IMR-90 (cell line): ENCODE results near the gene SNX3. TPM values are rescaled to one million over a fixed set of nuclear protein-coding genes. Genes with fewer than 3 reads are reported as not detected.

Experiments used
- ATAC-seq: fragments of 200-7000 bp; cut with Tn5 transposase; 2 replicates; pipeline ENCODE4 v1.9.1; 2020; ENCODE audit warnings: low read depth, mild to moderate bottlenecking, moderate library complexity
- BruUV-seq: library from RNA; stranded (reverse); fragments of 400-500 nt; replicated peaks from 2 replicates; lab custom pipeline; 2021; lab: Mats Ljungman, UMichigan
- CTCF ChIA-PET: fragments of 300-600 bp; formaldehyde crosslinking; extraction: SDS; loops from one replicate; lab custom pipeline; 2021; ENCODE audit warnings: antibody characterized with exemption; lab: Yijun Ruan, JAX
- POLR2A ChIA-PET: fragments of 300-600 bp; sonication (Branson Sonifier 250); formaldehyde crosslinking; loops from one replicate; lab custom pipeline; 2022; ENCODE audit warnings: antibody characterized with exemption; ENCODE audit not compliant: unreplicated experiment; lab: Charles Lee
- DNase-seq: peaks from one replicate; pipeline ENCODE4 v3.0.0; 2013
- H2AFZ ChIP-seq: replicated peaks from 2 replicates; pipeline ENCODE3; 2013; ENCODE audit warnings: low read length, mild to moderate bottlenecking; ENCODE audit not compliant: poor library complexity
- H2AK5ac ChIP-seq: 2 replicates; pipeline ENCODE4 v1.6.1; 2013; ENCODE audit warnings: low read depth, low read length, inconsistent platforms
- H2AK9ac ChIP-seq: replicated peaks from 2 replicates; pipeline ENCODE3; 2013; ENCODE audit warnings: mild to moderate bottlenecking, low read depth, low read length, moderate library complexity; ENCODE audit not compliant: poor library complexity
- H2BK120ac ChIP-seq: 2 replicates; pipeline ENCODE4 v1.6.1; 2013; ENCODE audit warnings: low read depth, low read length, inconsistent platforms
- H2BK15ac ChIP-seq: 3 replicates; pipeline ENCODE4 v1.6.1; 2013; ENCODE audit warnings: low read depth, low read length, inconsistent platforms
- H2BK20ac ChIP-seq: 2 replicates; pipeline ENCODE4 v1.6.1; 2013; ENCODE audit warnings: low read depth, mild to moderate bottlenecking, inconsistent platforms, low read length, moderate library complexity
- H2BK5ac ChIP-seq: 2 replicates; pipeline ENCODE4 v1.6.1; 2013; ENCODE audit warnings: mild to moderate bottlenecking, low read depth, low read length, inconsistent platforms; ENCODE audit not compliant: poor library complexity, severe bottlenecking
- H3K14ac ChIP-seq: replicated peaks from 2 replicates; pipeline ENCODE4 v1.6.1; 2013; ENCODE audit warnings: low read depth, low read length, inconsistent platforms
- H3K18ac ChIP-seq: 2 replicates; pipeline ENCODE4 v1.6.1; 2013; ENCODE audit warnings: low read depth, low read length, control low read depth
- H3K23ac ChIP-seq: 2 replicates; pipeline ENCODE4 v1.6.1; 2013; ENCODE audit warnings: low read depth, low read length, inconsistent platforms
- H3K27ac ChIP-seq: 2 replicates; pipeline ENCODE4 v1.5.1; 2013; ENCODE audit warnings: mild to moderate bottlenecking, control low read depth, low read length; ENCODE audit not compliant: insufficient read depth
- H3K27me3 ChIP-seq: 2 replicates; pipeline ENCODE4 v1.6.1; 2013; ENCODE audit warnings: low read length; ENCODE audit not compliant: control insufficient read depth, insufficient read depth
- H3K36me3 ChIP-seq: 2 replicates; pipeline ENCODE4 v1.6.1; 2013; ENCODE audit warnings: low read length, mixed read lengths; ENCODE audit not compliant: control insufficient read depth, insufficient read depth
- H3K4ac ChIP-seq: 2 replicates; pipeline ENCODE4 v1.6.1; 2013; ENCODE audit warnings: low read depth, low read length, inconsistent platforms
- H3K4me1 ChIP-seq: 2 replicates; pipeline ENCODE4 v1.6.1; 2013; ENCODE audit warnings: low read length, mixed read lengths; ENCODE audit not compliant: control insufficient read depth, insufficient read depth
- H3K4me2 ChIP-seq: 2 replicates; pipeline ENCODE4 v1.6.1; 2013; ENCODE audit warnings: low read depth, mild to moderate bottlenecking, control low read depth, low read length, moderate library complexity
- H3K4me3 ChIP-seq: 2 replicates; pipeline ENCODE4 v1.5.1; 2013; ENCODE audit warnings: low read depth, mild to moderate bottlenecking, control low read depth, low read length, moderate library complexity; ENCODE audit not compliant: insufficient read depth
- H3K56ac ChIP-seq: 2 replicates; pipeline ENCODE4 v1.6.1; 2013; ENCODE audit warnings: low read length, inconsistent platforms; ENCODE audit not compliant: insufficient read depth; ENCODE audit errors: extremely low read depth
- H3K79me1 ChIP-seq, 2 experiments: 2 replicates each; pipeline ENCODE4 v1.6.1; 2013; ENCODE audit warnings: low read length in 2 of 2, inconsistent platforms in 1 of 2, low read depth in 1 of 2
- H3K9ac ChIP-seq: 2 replicates; pipeline ENCODE4 v1.6.1; 2013; ENCODE audit warnings: low read depth, low read length, control low read depth
- H3K9me1 ChIP-seq: 2 replicates; pipeline ENCODE4 v1.6.1; 2013; ENCODE audit warnings: low read length, inconsistent platforms; ENCODE audit not compliant: insufficient read depth
- H3K9me3 ChIP-seq: 2 replicates; pipeline ENCODE4 v1.6.1; 2013; ENCODE audit warnings: low read length; ENCODE audit not compliant: control insufficient read depth, insufficient read depth
- H4K20me1 ChIP-seq: 2 replicates; pipeline ENCODE4 v1.6.1; 2013; ENCODE audit warnings: low read length, inconsistent platforms; ENCODE audit not compliant: insufficient read depth
- H4K5ac ChIP-seq: 2 replicates; pipeline ENCODE4 v1.6.1; 2013; ENCODE audit warnings: mild to moderate bottlenecking, low read depth, low read length, control low read depth
- H4K8ac ChIP-seq, 2 experiments: 2 replicates each; pipeline ENCODE4 v1.6.1; 2013; ENCODE audit warnings: low read depth in 2 of 2, low read length in 2 of 2, control low read depth in 1 of 2, inconsistent platforms in 1 of 2
- H4K91ac ChIP-seq: 2 replicates; pipeline ENCODE4 v1.6.1; 2013; ENCODE audit warnings: low read depth, low read length, inconsistent platforms; ENCODE audit not compliant: insufficient read depth
- BHLHE40 ChIP-seq: fragments of 150-350 bp; IDR thresholded peaks from 2 replicates; pipeline ENCODE4 v1.6.1; 2016; ENCODE audit warnings: mild to moderate bottlenecking, low read depth, low read length
- CEBPB ChIP-seq: IDR thresholded peaks from 2 replicates; pipeline ENCODE4 v1.6.1; 2012; ENCODE audit warnings: low read depth, low read length, improper control_type of control experiment
- CHD1 ChIP-seq: IDR thresholded peaks from 2 replicates; pipeline ENCODE4 v1.6.1; 2012; ENCODE audit warnings: low read depth, low read length, improper control_type of control experiment
- ELK1 ChIP-seq: fragments of 150-350 bp; IDR thresholded peaks from 2 replicates; pipeline ENCODE4 v1.6.1; 2016; ENCODE audit warnings: low read depth, mild to moderate bottlenecking, low read length, moderate library complexity, borderline replicate concordance
- FOS ChIP-seq: fragments of 150-350 bp; IDR thresholded peaks from 2 replicates; pipeline ENCODE4 v1.6.1; 2016; ENCODE audit warnings: low read depth, low read length
- MAFK ChIP-seq: IDR thresholded peaks from 2 replicates; pipeline ENCODE4 v1.6.1; 2012; ENCODE audit warnings: low read depth, low read length, improper control_type of control experiment
- MAZ ChIP-seq: IDR thresholded peaks from 2 replicates; pipeline ENCODE4 v1.6.1; 2012; ENCODE audit warnings: low read depth, mild to moderate bottlenecking, low read length, improper control_type of control experiment, moderate library complexity, borderline replicate concordance
- MXI1 ChIP-seq: IDR thresholded peaks from 2 replicates; pipeline ENCODE4 v1.6.1; 2012; ENCODE audit warnings: low read depth, mild to moderate bottlenecking, low read length, moderate library complexity, borderline replicate concordance
- NFE2L2 ChIP-seq: fragments of 150-350 bp; IDR thresholded peaks from 2 replicates; pipeline ENCODE4 v1.6.1; 2016; ENCODE audit warnings: low read depth, mild to moderate bottlenecking, low read length
- POLR2A ChIP-seq: IDR thresholded peaks from 2 replicates; pipeline ENCODE4 v1.6.1; 2012; ENCODE audit warnings: mild to moderate bottlenecking, low read depth, low read length
- RAD21 ChIP-seq: IDR thresholded peaks from 2 replicates; pipeline ENCODE4 v1.6.1; 2012; ENCODE audit warnings: low read length, improper control_type of control experiment
- RCOR1 ChIP-seq: IDR thresholded peaks from 2 replicates; pipeline ENCODE4 v1.6.1; 2012; ENCODE audit warnings: mild to moderate bottlenecking, low read length, improper control_type of control experiment; ENCODE audit not compliant: insufficient replicate concordance
- RFX5 ChIP-seq: IDR thresholded peaks from 2 replicates; pipeline ENCODE4 v1.8.0; 2012; ENCODE audit warnings: low read depth, mild to moderate bottlenecking, low read length, moderate library complexity
- SMC3 ChIP-seq: fragments of 150-350 bp; IDR thresholded peaks from 2 replicates; pipeline ENCODE4 v1.6.1; 2016; ENCODE audit warnings: low read depth, mild to moderate bottlenecking, antibody characterized with exemption, low read length, moderate library complexity
- WGBS, 2 experiments: methylation state at CpG; one replicate each; pipeline versions ENCODE4 v1.1.5 to v1.1.7; 2013; ENCODE audit warnings: missing lambda C conversion rate in 2 of 2; ENCODE audit not compliant: insufficient read length in 1 of 2; ENCODE audit errors: extremely low coverage in 2 of 2; 5-methylcytosine and 5-hydroxymethylcytosine counted together
- dilution Hi-C: fragments of 300-500 bp; cut with HindIII; formaldehyde crosslinking; loops from one replicate; pipeline ENCODE4 v1.14.3; 2018; ENCODE audit warnings: low sequenced_read_pairs; ENCODE audit not compliant: unreplicated experiment
- in situ Hi-C: fragments of 300-500 bp; cut with MboI; formaldehyde crosslinking; loops from 3 replicates; pipeline ENCODE4 v1.14.3; 2019; ENCODE audit warnings: low sequenced_read_pairs, inconsistent platforms, mixed read lengths
- intact Hi-C: fragments of 100-400 bp; cut with micrococcal nuclease; formaldehyde crosslinking; loops from 2 replicates; pipeline ENCODE4 v1.10.0; 2022
- polyA plus RNA-seq, 3 experiments: library from polyadenylated mRNA; depleted of rRNA; stranded (reverse); fragments of >200 nt; gene quantifications; 2 replicates each; pipeline ENCODE4 v1.2.3, GENCODE V29; 2012; ENCODE audit warnings: low replicate concordance in 1 of 3
- total RNA-seq: library from RNA; depleted of rRNA; stranded (reverse); fragments of >200 nt; gene quantifications from 2 replicates; pipeline ENCODE4 v1.2.3, GENCODE V29; 2012
- TF ChIP-seq, protein P1 (sequence below): conservative IDR thresholded peaks from 2 replicates; pipeline ENCODE4 v1.5.1; 2012; ENCODE audit warnings: mild to moderate bottlenecking, low read depth, low read length, improper control_type of control experiment
- TF ChIP-seq, protein P2 (sequence below): fragments of 150-350 bp; IDR thresholded peaks from 2 replicates; pipeline ENCODE4 v1.6.1; 2017; ENCODE audit warnings: mild to moderate bottlenecking, antibody characterized with exemption, low read length, low read depth

The SNX3 gene
- total and polyA plus RNA-seq, 2 of the 4 experiments (the other 2 are of a cell fraction), result 105 to 159 TPM

DNA sequence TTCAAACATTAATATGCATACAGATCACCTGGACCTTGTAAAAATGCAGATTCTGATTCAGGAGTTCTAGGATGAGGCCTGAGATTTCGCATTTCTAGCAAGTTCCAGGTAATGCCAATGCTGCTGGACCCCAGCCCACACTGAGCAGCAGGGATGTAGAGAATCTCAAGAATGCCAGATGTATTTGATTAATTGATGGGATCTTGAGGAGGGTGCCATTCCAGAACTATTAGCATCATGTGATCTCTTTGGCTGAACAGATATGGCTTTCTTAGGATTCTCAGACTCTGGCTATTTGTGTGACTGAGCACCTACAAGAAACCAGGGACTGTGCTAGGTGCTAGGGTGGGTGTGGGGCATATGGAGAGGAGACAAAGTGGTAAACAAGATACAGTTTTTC, 16.5 kb upstream of the SNX3 start:
- TF ChIP-seq FOS, result no peak
- TF ChIP-seq SMC3, result no peak
- TF ChIP-seq, protein P1, sequence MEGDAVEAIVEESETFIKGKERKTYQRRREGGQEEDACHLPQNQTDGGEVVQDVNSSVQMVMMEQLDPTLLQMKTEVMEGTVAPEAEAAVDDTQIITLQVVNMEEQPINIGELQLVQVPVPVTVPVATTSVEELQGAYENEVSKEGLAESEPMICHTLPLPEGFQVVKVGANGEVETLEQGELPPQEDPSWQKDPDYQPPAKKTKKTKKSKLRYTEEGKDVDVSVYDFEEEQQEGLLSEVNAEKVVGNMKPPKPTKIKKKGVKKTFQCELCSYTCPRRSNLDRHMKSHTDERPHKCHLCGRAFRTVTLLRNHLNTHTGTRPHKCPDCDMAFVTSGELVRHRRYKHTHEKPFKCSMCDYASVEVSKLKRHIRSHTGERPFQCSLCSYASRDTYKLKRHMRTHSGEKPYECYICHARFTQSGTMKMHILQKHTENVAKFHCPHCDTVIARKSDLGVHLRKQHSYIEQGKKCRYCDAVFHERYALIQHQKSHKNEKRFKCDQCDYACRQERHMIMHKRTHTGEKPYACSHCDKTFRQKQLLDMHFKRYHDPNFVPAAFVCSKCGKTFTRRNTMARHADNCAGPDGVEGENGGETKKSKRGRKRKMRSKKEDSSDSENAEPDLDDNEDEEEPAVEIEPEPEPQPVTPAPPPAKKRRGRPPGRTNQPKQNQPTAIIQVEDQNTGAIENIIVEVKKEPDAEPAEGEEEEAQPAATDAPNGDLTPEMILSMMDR, result no peak
- TF ChIP-seq MAZ, result no peak
- no peak for TF ChIP-seq POLR2A
- no peak for TF ChIP-seq CHD1
- no peak for TF ChIP-seq RCOR1
- TF ChIP-seq MAFK, result no peak
- no peak for TF ChIP-seq MXI1
- TF ChIP-seq, protein P2, sequence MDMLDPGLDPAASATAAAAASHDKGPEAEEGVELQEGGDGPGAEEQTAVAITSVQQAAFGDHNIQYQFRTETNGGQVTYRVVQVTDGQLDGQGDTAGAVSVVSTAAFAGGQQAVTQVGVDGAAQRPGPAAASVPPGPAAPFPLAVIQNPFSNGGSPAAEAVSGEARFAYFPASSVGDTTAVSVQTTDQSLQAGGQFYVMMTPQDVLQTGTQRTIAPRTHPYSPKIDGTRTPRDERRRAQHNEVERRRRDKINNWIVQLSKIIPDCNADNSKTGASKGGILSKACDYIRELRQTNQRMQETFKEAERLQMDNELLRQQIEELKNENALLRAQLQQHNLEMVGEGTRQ, result no peak
- TF ChIP-seq ELK1, result no peak
- no peak for TF ChIP-seq CEBPB
- TF ChIP-seq BHLHE40, result no peak
- no peak for TF ChIP-seq NFE2L2
- TF ChIP-seq RFX5, result no peak
- TF ChIP-seq RAD21, result no peak
- intact Hi-C loops (no loop called here), in situ Hi-C loops (no loop called here), dilution Hi-C loops (no loop called here)
- H2AFZ ChIP-seq, result no peak overlapping the region
- no peaks in the 10 kb centered on the region for H4K20me1 ChIP-seq
- no peak overlapping the region for H2BK5ac ChIP-seq
- H3K18ac ChIP-seq, result no peak overlapping the region
- no peak overlapping the region for H2AK9ac ChIP-seq
- no peak overlapping the region for H2AK5ac ChIP-seq
- H3K4me1 ChIP-seq, result no peaks in the 10 kb centered on the region
- no peak for DNase-seq
- BruUV-seq, result no TSS peak
- H2BK20ac ChIP-seq, result no peak overlapping the region
- H2BK120ac ChIP-seq, result no peak overlapping the region
- ChIA-PET CTCF (no interaction called here), POLR2A (no interaction called here)
- H3K9ac ChIP-seq, result no peak overlapping the region
- no peak overlapping the region for H2BK15ac ChIP-seq
- no peaks in the 10 kb centered on the region for H3K9me1 ChIP-seq
- H4K5ac ChIP-seq, result no peak overlapping the region
- H3K9me3 ChIP-seq, result no peaks in the 10 kb centered on the region
- H3K4ac ChIP-seq, result no peak overlapping the region
- H3K27me3 ChIP-seq, result no peaks in the 10 kb centered on the region; the same call in none of the 2 replicates
- H4K91ac ChIP-seq, result no peak overlapping the region
- no peaks in the 10 kb centered on the region for H3K79me1 ChIP-seq
- WGBS, 2 experiments, result no CpG with 5 or more reads among the region's 1 CpG
- no peak overlapping the region for H3K56ac ChIP-seq
- H3K4me2 ChIP-seq, result no peak overlapping the region
- no peak overlapping the region for H3K27ac ChIP-seq
- no peak overlapping the region for H4K8ac ChIP-seq
- no peak overlapping the region for H3K14ac ChIP-seq
- no peak for ATAC-seq
- no peak overlapping the region for H3K23ac ChIP-seq
- H3K4me3 ChIP-seq, result no peak overlapping the region
- H3K36me3 ChIP-seq, result no peaks in the 10 kb centered on the region
